ENCODE results near the gene DDX31.

- TF ChIP-seq CTCF (IDR thresholded peaks at IDR 0.05 in 2 of 3, conservative IDR thresholded peaks at IDR 0.05 in 1 of 3; ENCODE audit: borderline replicate concordance in 1 of 3, insufficient read depth in 1 of 3, low read depth in 2 of 3, low read length in 2 of 3) (no peak), YY1 (IDR thresholded peaks at IDR 0.05; ENCODE audit: extremely low read depth, insufficient replicate concordance, low read depth, low read length) (no peak), REST (IDR thresholded peaks at IDR 0.05; ENCODE audit: low read depth) (no peak), CEBPB (IDR thresholded peaks at IDR 0.05; ENCODE audit: low read depth) (no peak), RAD21 (IDR thresholded peaks at IDR 0.05; ENCODE audit: low read depth) (no peak), SIN3A (IDR thresholded peaks at IDR 0.05; ENCODE audit: low read depth) (no peak), ATF3 (IDR thresholded peaks at IDR 0.05) (no peak), ZNF274 (IDR thresholded peaks at IDR 0.05; ENCODE audit: low read depth, low read length) (no peak), ZBTB33 (IDR thresholded peaks at IDR 0.05; ENCODE audit: extremely low read depth, insufficient replicate concordance, low read length) (no peak), TCF7L2 (IDR thresholded peaks at IDR 0.05; ENCODE audit: borderline replicate concordance, extremely low read depth, insufficient read depth, insufficient read length) (no peak), ELF1 (IDR thresholded peaks at IDR 0.05; ENCODE audit: borderline replicate concordance, low read depth) (no peak), POLR2A (IDR thresholded peaks at IDR 0.05; ENCODE audit: borderline replicate concordance, extremely low read depth, insufficient read depth, insufficient read length) (no peak), EGR1 (IDR thresholded peaks at IDR 0.05; ENCODE audit: low read depth) (no peak), MAX (IDR thresholded peaks at IDR 0.05) (no peak)
Observed at GRCh38 chr9:132683873-132684272, 14.1 kb upstream of the DDX31 start.
